OCI-LY3 (cell line): ENCODE data around the gene MYL6.

Experiments
- EZH2phosphoT487 ChIP-seq: fragments of 200-600 bp; shearing (Covaris generic); IDR thresholded peaks from 2 replicates; pipeline ENCODE4 v1.6.1; 2018; ENCODE audit warnings: antibody characterized with exemption, mixed run types, low read depth
- TF ChIP-seq, protein P1 (sequence below): fragments of 200-600, 300-600 bp; sonication (generic); IDR thresholded peaks from 2 replicates; pipeline ENCODE4 v1.5.1; 2014; ENCODE audit warnings: antibody characterized with exemption, low read length, low read depth

- TF ChIP-seq, protein P1, sequence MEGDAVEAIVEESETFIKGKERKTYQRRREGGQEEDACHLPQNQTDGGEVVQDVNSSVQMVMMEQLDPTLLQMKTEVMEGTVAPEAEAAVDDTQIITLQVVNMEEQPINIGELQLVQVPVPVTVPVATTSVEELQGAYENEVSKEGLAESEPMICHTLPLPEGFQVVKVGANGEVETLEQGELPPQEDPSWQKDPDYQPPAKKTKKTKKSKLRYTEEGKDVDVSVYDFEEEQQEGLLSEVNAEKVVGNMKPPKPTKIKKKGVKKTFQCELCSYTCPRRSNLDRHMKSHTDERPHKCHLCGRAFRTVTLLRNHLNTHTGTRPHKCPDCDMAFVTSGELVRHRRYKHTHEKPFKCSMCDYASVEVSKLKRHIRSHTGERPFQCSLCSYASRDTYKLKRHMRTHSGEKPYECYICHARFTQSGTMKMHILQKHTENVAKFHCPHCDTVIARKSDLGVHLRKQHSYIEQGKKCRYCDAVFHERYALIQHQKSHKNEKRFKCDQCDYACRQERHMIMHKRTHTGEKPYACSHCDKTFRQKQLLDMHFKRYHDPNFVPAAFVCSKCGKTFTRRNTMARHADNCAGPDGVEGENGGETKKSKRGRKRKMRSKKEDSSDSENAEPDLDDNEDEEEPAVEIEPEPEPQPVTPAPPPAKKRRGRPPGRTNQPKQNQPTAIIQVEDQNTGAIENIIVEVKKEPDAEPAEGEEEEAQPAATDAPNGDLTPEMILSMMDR = no peak
- TF ChIP-seq EZH2phosphoT487 = no peak
Observed at GRCh38 chr12:56204275-56204674, 46.1 kb downstream of the MYL6 start.
